GM23248 (cell line): ENCODE data around the gene UNC93A.

ENCODE experiments used
- EZH2 ChIP-seq: fragments of 200-600 bp; sonication (generic); IDR thresholded peaks from 2 replicates; pipeline ENCODE4 v1.6.1; 2018; ENCODE audit warnings: antibody characterized with exemption, mild to moderate bottlenecking; ENCODE audit not compliant: insufficient read depth, poor library complexity, severe bottlenecking
- EZH2phosphoT487 ChIP-seq: fragments of 200-600 bp; sonication (generic); IDR thresholded peaks from 2 replicates; pipeline ENCODE4 v1.6.1; 2018; ENCODE audit warnings: antibody characterized with exemption, moderate library complexity, mild to moderate bottlenecking, low read depth; ENCODE audit not compliant: insufficient read depth

DNA sequence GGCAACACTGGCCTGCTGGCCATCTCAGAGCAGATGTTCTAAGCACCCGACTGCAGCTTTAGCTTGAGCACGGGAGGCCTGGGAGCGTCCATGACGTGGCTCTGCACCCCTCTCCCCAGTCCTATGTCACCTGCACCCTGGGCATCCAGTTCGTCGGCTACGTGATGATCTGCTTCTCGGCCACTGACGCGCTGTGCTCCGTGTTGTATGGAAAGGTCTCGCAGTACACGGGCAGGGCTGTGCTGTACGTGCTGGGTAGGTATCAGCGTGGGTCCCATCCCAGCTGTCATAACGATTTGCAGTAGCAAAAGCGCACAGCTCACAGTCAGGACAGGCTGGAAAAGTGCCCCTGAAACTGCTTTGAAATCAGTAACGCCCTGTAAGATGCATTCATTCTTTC, 14.7 kb downstream of the UNC93A start:
- TF ChIP-seq EZH2 (no peak), EZH2phosphoT487 (no peak)
